Activated naive CD4-positive, alpha-beta T cell treated with anti-CD3 and anti-CD28 coated beads for 36 hours (primary cell): ENCODE results near the gene RNF213. TPM values are rescaled to one million over a fixed set of nuclear protein-coding genes. Genes with fewer than 3 reads are reported as not detected.

Source experiments
- CTCF ChIA-PET: fragments of 350-600 bp; sonication (Branson Sonifier 250); formaldehyde crosslinking; loops from one replicate; lab custom pipeline; 2021; ENCODE audit warnings: antibody characterized with exemption; lab: Charles Lee
- DNase-seq: peaks from one replicate; pipeline ENCODE4 v3.0.0-alpha.2; 2020
- H3K27ac Mint-ChIP-seq: one replicate; pipeline ENCODE4 v1.8.0; 2021; ENCODE audit warnings: mild to moderate bottlenecking, mixed read lengths
- H3K27me3 Mint-ChIP-seq: one replicate; pipeline ENCODE4 v1.8.0; 2021; ENCODE audit warnings: low read depth, mixed read lengths
- H3K36me3 Mint-ChIP-seq: one replicate; pipeline ENCODE4 v1.8.0; 2021; ENCODE audit warnings: low read depth, mixed read lengths
- H3K4me1 Mint-ChIP-seq: one replicate; pipeline ENCODE4 v1.8.0; 2021; ENCODE audit warnings: low read depth, mixed read lengths
- H3K4me3 Mint-ChIP-seq: one replicate; pipeline ENCODE4 v1.8.0; 2021; ENCODE audit warnings: mild to moderate bottlenecking, moderate library complexity, mixed read lengths
- H3K9me3 Mint-ChIP-seq: one replicate; pipeline ENCODE4 v1.8.0; 2021; ENCODE audit warnings: mixed read lengths
- intact Hi-C: fragments of 100-400 bp; cut with micrococcal nuclease; formaldehyde crosslinking; loops from one replicate; pipeline ENCODE4 v1.15.1; 2023
- total RNA-seq, 2 experiments: library from RNA; stranded (reverse); gene quantifications; one replicate each; pipeline ENCODE4 v1.2.3, GENCODE V29; 2021

Gene RNF213
- 100 to 1,000 TPM; 234 to 250 TPM for total RNA-seq

GRCh38 chr17:80260791-80261158, at the start of gene RNF213:
RNF213 (plus strand) TSS chr17:80260852; CDS start chr17:80263682, 2,830 bp downstream.
- CTCF ChIA-PET, result no interaction called here
- H3K4me1 Mint-ChIP-seq, result peaks cover 69% of the 10 kb centered on the region
- intact Hi-C loops, result loop anchor here (5.0 to 10.0 kb wide), 3 partner anchors 463 to 572 kb away; partner anchors contain the start of gene CBX8
- H3K4me3 Mint-ChIP-seq, result peak within 1 kb of the TSS; percentile 96
- peak within 1 kb of the TSS; percentile 97 for H3K27ac Mint-ChIP-seq
- peak; percentile 42 for DNase-seq
- H3K27me3 Mint-ChIP-seq, result no peaks in the 10 kb centered on the region
- peaks cover 26% of the 10 kb centered on the region for H3K36me3 Mint-ChIP-seq
- H3K9me3 Mint-ChIP-seq, result no peaks in the 10 kb centered on the region

GRCh38 chr17:80212109-80212508, 48.5 kb upstream of the RNF213 start:
- Mint-ChIP-seq H3K27me3 (no peaks in the 10 kb centered on the region), H3K4me1 (no peaks in the 10 kb centered on the region), H3K4me3 (no peak overlapping the region), H3K36me3 (peaks cover 8% of the 10 kb centered on the region), H3K27ac (no peak overlapping the region), H3K9me3 (no peaks in the 10 kb centered on the region)
- CTCF ChIA-PET, result no interaction called here
- intact Hi-C loops, result no loop called here
- no peak for DNase-seq

- DNase-seq, result no peak
Measured at GRCh38 chr17:80212511-80212910, 48.1 kb upstream of the RNF213 start.

GRCh38 chr17:80212962-80213642, 47.5 kb upstream of the RNF213 start:
- H3K27me3 Mint-ChIP-seq, result no peaks in the 10 kb centered on the region
- H3K9me3 Mint-ChIP-seq, result no peaks in the 10 kb centered on the region

More at GRCh38 chr17:80212511-80212910, 48.1 kb upstream of the RNF213 start:
- peaks cover 10% of the 10 kb centered on the region for H3K36me3 Mint-ChIP-seq
- H3K4me1 Mint-ChIP-seq, result peaks cover 2% of the 10 kb centered on the region
- H3K27ac Mint-ChIP-seq, result no peak overlapping the region
- H3K9me3 Mint-ChIP-seq, result no peaks in the 10 kb centered on the region
- no peaks in the 10 kb centered on the region for H3K27me3 Mint-ChIP-seq
- H3K4me3 Mint-ChIP-seq, result no peak overlapping the region
- intact Hi-C loops, result no loop called here
- CTCF ChIA-PET, result interaction anchor here (0.7 to 0.9 kb wide), 2 partner anchors 17 to 24 kb away, joined by 3 to 4 read pairs; no protein-coding TSS in a partner anchor

GRCh38 chr17:80213643-80213975, 47.0 kb upstream of the RNF213 start:
- CTCF ChIA-PET, result no interaction called here
- Mint-ChIP-seq H3K36me3 (peaks cover 10% of the 10 kb centered on the region), H3K4me3 (no peak overlapping the region), H3K27me3 (no peaks in the 10 kb centered on the region), H3K9me3 (no peaks in the 10 kb centered on the region), H3K27ac (no peak overlapping the region), H3K4me1 (peaks cover 9% of the 10 kb centered on the region)
- DNase-seq, result no peak
- intact Hi-C loops, result no loop called here

More at GRCh38 chr17:80212962-80213642, 47.5 kb upstream of the RNF213 start:
- Mint-ChIP-seq H3K4me3 (no peak overlapping the region), H3K27ac (no peak overlapping the region), H3K4me1 (peaks cover 5% of the 10 kb centered on the region), H3K36me3 (peaks cover 10% of the 10 kb centered on the region)
- CTCF ChIA-PET, result interaction anchor here (0.7 to 0.9 kb wide), 2 partner anchors 17 to 25 kb away, joined by 3 to 4 read pairs; no protein-coding TSS in a partner anchor
- intact Hi-C loops, result no loop called here
- DNase-seq, result no peak

GRCh38 chr17:80214012-80214877, 46.4 kb upstream of the RNF213 start:
- no peak overlapping the region for H3K27ac Mint-ChIP-seq

GRCh38 chr17:80214878-80215210, 45.8 kb upstream of the RNF213 start:
- H3K27ac Mint-ChIP-seq, result no peak overlapping the region
- intact Hi-C loops, result no loop called here
- CTCF ChIA-PET, result interaction anchor here (1.1 kb wide), 1 partner anchor 38 kb away, joined by 3 read pairs; no protein-coding TSS in a partner anchor

More at GRCh38 chr17:80214012-80214877, 46.4 kb upstream of the RNF213 start:
- no peak for DNase-seq
- CTCF ChIA-PET, result interaction anchor here (1.1 kb wide), 1 partner anchor 38 kb away, joined by 3 read pairs; no protein-coding TSS in a partner anchor
- peaks cover 10% of the 10 kb centered on the region for H3K36me3 Mint-ChIP-seq
- H3K9me3 Mint-ChIP-seq, result no peaks in the 10 kb centered on the region
- no peak overlapping the region for H3K4me3 Mint-ChIP-seq
- peaks cover 13% of the 10 kb centered on the region for H3K4me1 Mint-ChIP-seq
- no peaks in the 10 kb centered on the region for H3K27me3 Mint-ChIP-seq
- intact Hi-C loops, result no loop called here

GRCh38 chr17:80216473-80217456, 43.9 kb upstream of the RNF213 start:
- intact Hi-C loops, result no loop called here
- Mint-ChIP-seq H3K27ac (no peak overlapping the region), H3K4me1 (peaks cover 15% of the 10 kb centered on the region), H3K9me3 (no peaks in the 10 kb centered on the region), H3K4me3 (no peak overlapping the region), H3K27me3 (no peaks in the 10 kb centered on the region), H3K36me3 (peaks cover 8% of the 10 kb centered on the region)
- CTCF ChIA-PET, result interaction anchor here (0.6 kb wide), 2 partner anchors 145 to 212 kb away, joined by 4 to 7 read pairs; no protein-coding TSS in a partner anchor
- no peak for DNase-seq

More at GRCh38 chr17:80214878-80215210, 45.8 kb upstream of the RNF213 start:
- Mint-ChIP-seq H3K4me1 (peaks cover 15% of the 10 kb centered on the region), H3K36me3 (peaks cover 14% of the 10 kb centered on the region), H3K27me3 (no peaks in the 10 kb centered on the region), H3K4me3 (no peak overlapping the region), H3K9me3 (no peaks in the 10 kb centered on the region)
- DNase-seq, result no peak

- no peaks in the 10 kb centered on the region for H3K9me3 Mint-ChIP-seq
- intact Hi-C loops, result loop anchor here (2.0 kb wide), 1 partner anchor 41 kb away; no protein-coding TSS in a partner anchor
- H3K4me1 Mint-ChIP-seq, result peaks cover 15% of the 10 kb centered on the region
- DNase-seq, result no peak
- no peak overlapping the region for H3K27ac Mint-ChIP-seq
- CTCF ChIA-PET, result interaction anchor here (0.5 kb wide), 1 partner anchor 15 kb away, joined by 3 read pairs; no protein-coding TSS in a partner anchor
- H3K27me3 Mint-ChIP-seq, result no peaks in the 10 kb centered on the region
- H3K4me3 Mint-ChIP-seq, result no peak overlapping the region
- H3K36me3 Mint-ChIP-seq, result peaks cover 8% of the 10 kb centered on the region
Measured at GRCh38 chr17:80217703-80218362, 42.8 kb upstream of the RNF213 start.

- CTCF ChIA-PET, result interaction anchor here (0.5 to 0.8 kb wide), 3 partner anchors 15 to 115 kb away, joined by 3 to 4 read pairs (median 3); no protein-coding TSS in a partner anchor
- H3K4me3 Mint-ChIP-seq, result peak overlapping the region; percentile 50
- intact Hi-C loops, result loop anchor here (2.0 kb wide), 1 partner anchor 40 kb away; no protein-coding TSS in a partner anchor
- no peaks in the 10 kb centered on the region for H3K27me3 Mint-ChIP-seq
- H3K27ac Mint-ChIP-seq, result peak overlapping the region; percentile 53
- no peaks in the 10 kb centered on the region for H3K9me3 Mint-ChIP-seq
- no peak for DNase-seq
- peaks cover 15% of the 10 kb centered on the region for H3K4me1 Mint-ChIP-seq
- H3K36me3 Mint-ChIP-seq, result peaks cover 8% of the 10 kb centered on the region
Measured at GRCh38 chr17:80218391-80218790, 42.3 kb upstream of the RNF213 start.
